ENCODE measurements around the gene OR52L1.

The OR52L1 gene

DNA sequence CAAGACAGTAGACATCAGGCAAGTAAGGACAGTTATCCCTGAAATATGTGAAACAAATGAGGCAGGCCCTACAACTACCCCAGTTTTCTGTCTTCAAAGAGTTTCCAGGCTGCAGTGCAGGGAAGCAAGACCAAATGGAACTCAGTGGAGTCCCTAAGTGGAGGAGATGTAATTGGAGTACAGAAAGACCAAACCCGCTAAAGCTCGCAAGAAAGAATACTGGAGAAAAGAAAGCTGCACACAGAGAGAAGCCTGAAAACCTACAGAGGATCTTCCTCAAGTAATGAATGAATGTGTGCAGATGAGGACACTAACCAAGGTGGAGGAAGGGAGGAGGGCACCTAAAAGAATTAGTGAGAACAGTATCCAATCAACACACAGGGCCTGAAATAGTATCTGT lies 46.0 kb downstream of the OR52L1 start:
- no peak for DNase-seq (ENCODE audit: low spot score)

DNA sequence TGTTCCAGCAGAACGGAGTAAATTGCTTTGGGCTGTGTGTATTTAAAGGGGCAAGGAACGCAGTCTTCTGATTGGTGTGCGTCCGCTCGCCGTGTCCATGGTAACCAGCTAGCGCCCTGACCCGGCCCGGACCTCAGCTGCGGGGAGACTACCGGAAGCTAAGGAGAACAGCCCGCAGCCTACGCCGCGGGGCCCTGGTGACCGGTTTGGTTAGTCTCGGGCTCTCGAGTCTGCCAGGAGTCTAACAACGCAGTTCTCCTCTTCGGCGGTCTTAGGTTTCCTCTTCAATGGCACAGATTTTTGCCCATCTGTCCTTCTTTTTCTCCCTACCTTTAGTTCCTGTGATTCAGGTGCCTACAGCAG lies 48.2 kb downstream of the OR52L1 start:
- no peak for DNase-seq (ENCODE audit: low spot score)

DNA sequence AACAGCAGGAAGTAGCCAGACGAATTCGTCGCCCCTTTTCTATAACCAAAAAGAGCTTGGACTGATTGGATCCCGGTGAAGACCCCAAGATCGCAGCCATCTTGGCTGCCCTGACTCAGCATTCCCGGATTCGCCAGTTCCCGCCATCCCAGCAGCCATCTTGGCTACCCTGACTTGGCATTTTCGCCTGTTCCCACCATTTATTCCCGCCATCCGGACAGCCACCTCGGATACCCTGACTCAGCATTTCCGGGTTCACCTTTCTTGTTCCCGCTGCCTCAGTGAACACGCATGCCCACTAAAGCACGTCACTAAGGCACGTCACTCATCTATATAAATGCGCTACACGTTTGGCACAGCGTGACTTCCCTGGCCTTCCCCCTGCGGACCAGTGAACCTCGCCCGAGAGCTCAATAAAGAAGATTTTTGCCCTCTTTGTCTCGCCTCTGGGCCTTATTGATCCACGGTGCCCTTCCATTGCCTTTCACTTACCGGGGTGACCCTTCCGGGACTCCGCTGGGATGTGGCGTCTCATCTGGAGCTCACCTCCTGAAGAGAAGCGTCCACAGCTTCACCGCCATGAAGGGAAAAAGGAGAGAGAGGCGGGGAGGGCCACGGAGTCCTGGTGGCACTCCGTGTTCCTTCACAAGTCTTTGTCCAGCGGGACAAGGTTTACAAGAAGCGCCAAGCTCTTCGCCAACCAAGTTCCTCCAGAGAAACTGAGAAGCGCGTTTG lies 48.8 kb downstream of the OR52L1 start:
- DNase-seq (ENCODE audit: low spot score), result no peak
